Ishikawa (cell line): ENCODE data around the gene CFAP54.

Experiments
- CEBPB ChIP-seq: IDR thresholded peaks from 2 replicates; pipeline ENCODE4 v1.6.1; 2012
- CREB1 ChIP-seq: IDR thresholded peaks from 2 replicates; pipeline ENCODE4 v1.6.1; 2012; ENCODE audit warnings: low read depth
- EGR1 ChIP-seq: IDR thresholded peaks from 2 replicates; pipeline ENCODE4 v1.6.1; 2012
- EP300 ChIP-seq: IDR thresholded peaks from 2 replicates; pipeline ENCODE4 v1.6.1; 2012; ENCODE audit warnings: borderline replicate concordance
- FOXM1 ChIP-seq: IDR thresholded peaks from 2 replicates; pipeline ENCODE4 v1.6.1; 2012; ENCODE audit warnings: low read depth, borderline replicate concordance
- MAX ChIP-seq: IDR thresholded peaks from 2 replicates; pipeline ENCODE4 v1.6.1; 2012
- NFIC ChIP-seq: IDR thresholded peaks from 2 replicates; pipeline ENCODE4 v1.6.1; 2012
- RAD21 ChIP-seq: IDR thresholded peaks from 2 replicates; pipeline ENCODE4 v1.6.1; 2012; ENCODE audit warnings: low read depth
- REST ChIP-seq: IDR thresholded peaks from 2 replicates; pipeline ENCODE4 v1.6.1; 2012; ENCODE audit warnings: low read depth, mild to moderate bottlenecking
- TAF1 ChIP-seq: IDR thresholded peaks from 2 replicates; pipeline ENCODE4 v1.6.1; 2012; ENCODE audit warnings: low read depth, mild to moderate bottlenecking
- TCF12 ChIP-seq: IDR thresholded peaks from 2 replicates; pipeline ENCODE4 v1.6.1; 2012; ENCODE audit warnings: low read depth
- TEAD4 ChIP-seq: IDR thresholded peaks from 2 replicates; pipeline ENCODE4 v1.6.1; 2012
- USF1 ChIP-seq: IDR thresholded peaks from 2 replicates; pipeline ENCODE4 v1.6.1; 2012
- YY1 ChIP-seq: IDR thresholded peaks from 2 replicates; pipeline ENCODE4 v1.6.1; 2012; ENCODE audit warnings: low read depth
- ZBTB7A ChIP-seq: IDR thresholded peaks from 2 replicates; pipeline ENCODE4 v1.6.1; 2012; ENCODE audit warnings: low read depth

Gene CFAP54

GRCh38 chr12:96879301-96879700 is 389.9 kb downstream of the CFAP54 start:
- TF ChIP-seq NFIC: no peak

GRCh38 chr12:96880220-96880619 is 390.8 kb downstream of the CFAP54 start:
- no peak for TF ChIP-seq CREB1
- no peak for TF ChIP-seq RAD21
- TF ChIP-seq REST: no peak
- no peak for TF ChIP-seq FOXM1
- no peak for TF ChIP-seq EP300
- no peak for TF ChIP-seq TEAD4
- no peak for TF ChIP-seq NFIC
- TF ChIP-seq ZBTB7A: no peak
- no peak for TF ChIP-seq EGR1
- no peak for TF ChIP-seq CEBPB
- no peak for TF ChIP-seq YY1
- TF ChIP-seq USF1: no peak
- TF ChIP-seq MAX: no peak
- no peak for TF ChIP-seq TCF12
- no peak for TF ChIP-seq TAF1

GRCh38 chr12:96881608-96882007 is 392.2 kb downstream of the CFAP54 start:
- TF ChIP-seq REST (no peak), TAF1 (no peak), TEAD4 (no peak), CREB1 (no peak), USF1 (no peak), FOXM1 (no peak), RAD21 (no peak), CEBPB (no peak), MAX (no peak), EGR1 (no peak), EP300 (no peak), NFIC (no peak), TCF12 (no peak), YY1 (no peak), ZBTB7A (no peak)

GRCh38 chr12:96882862-96883261 is 393.5 kb downstream of the CFAP54 start:
- TF ChIP-seq TCF12 (no peak), USF1 (no peak), RAD21 (no peak), MAX (no peak), YY1 (no peak), EGR1 (no peak), ZBTB7A (no peak), TEAD4 (no peak), TAF1 (no peak)

GRCh38 chr12:96883571-96883970 is 394.2 kb downstream of the CFAP54 start:
- no peak for TF ChIP-seq CREB1
- TF ChIP-seq TAF1: no peak
- TF ChIP-seq REST: no peak
- TF ChIP-seq TEAD4: no peak
- TF ChIP-seq TCF12: no peak
- TF ChIP-seq ZBTB7A: no peak
- no peak for TF ChIP-seq CEBPB
- TF ChIP-seq YY1: no peak
- no peak for TF ChIP-seq EP300
- TF ChIP-seq RAD21: no peak
- TF ChIP-seq EGR1: no peak
- TF ChIP-seq MAX: no peak
- no peak for TF ChIP-seq NFIC
- no peak for TF ChIP-seq FOXM1
- no peak for TF ChIP-seq USF1
